Neural progenitor cell (in vitro differentiated cells): ENCODE measurements around the gene NDE1.

Source experiments
- CTCF ChIP-seq: fragments of 200-600 bp; sonication (generic); IDR thresholded peaks from 2 replicates; pipeline ENCODE4 v1.5.1; 2017; ENCODE audit warnings: antibody characterized with exemption, mild to moderate bottlenecking
- EZH2phosphoT487 ChIP-seq: fragments of 200-600 bp; sonication (generic); IDR thresholded peaks from 2 replicates; pipeline ENCODE4 v1.6.1; 2017; ENCODE audit warnings: antibody characterized with exemption

- TF ChIP-seq CTCF (no peak), EZH2phosphoT487 (no peak)
These were observed 21.6 kb downstream of the NDE1 start for GRCh38 chr16:15671530-15672117.
